OCI-LY3 (cell line): Measurements from ENCODE around the gene CLPTM1.

Experiments
- EZH2phosphoT487 ChIP-seq: fragments of 200-600 bp; shearing (Covaris generic); IDR thresholded peaks from 2 replicates; pipeline ENCODE4 v1.6.1; 2018; ENCODE audit warnings: antibody characterized with exemption, mixed run types, low read depth
- TF ChIP-seq, protein P1 (sequence below): fragments of 200-600, 300-600 bp; sonication (generic); IDR thresholded peaks from 2 replicates; pipeline ENCODE4 v1.5.1; 2014; ENCODE audit warnings: antibody characterized with exemption, low read length, low read depth

DNA sequence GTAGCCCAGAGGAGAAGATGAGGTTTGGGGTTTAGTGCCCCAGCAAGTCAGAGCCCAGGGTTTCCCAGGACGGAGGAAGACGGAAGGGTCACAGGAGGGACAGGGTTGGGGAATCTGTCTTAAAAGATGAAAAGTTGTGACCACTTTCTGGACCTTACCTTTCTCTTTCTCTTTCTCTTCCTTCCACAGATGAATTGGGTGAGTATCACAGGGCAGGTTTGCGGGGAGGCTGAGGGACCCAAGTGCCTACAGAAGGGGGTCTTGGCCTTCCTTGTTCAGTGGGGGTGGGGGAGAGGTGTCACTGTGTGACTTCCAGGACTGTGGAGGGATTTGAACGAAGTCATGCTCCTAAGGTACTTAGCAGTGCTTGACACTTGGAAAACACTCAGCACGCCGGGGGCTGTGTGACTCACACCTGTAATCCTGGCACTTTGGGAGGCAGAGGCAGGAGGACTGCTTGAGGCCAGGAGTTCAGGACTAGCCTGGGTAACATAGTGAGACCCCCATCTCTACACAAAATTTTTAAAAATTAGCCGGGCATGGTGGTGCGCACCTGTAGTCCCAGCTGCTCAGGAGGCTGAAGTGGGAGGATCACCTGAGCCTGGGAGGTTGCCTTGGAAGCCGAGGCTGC, 54.6 kb downstream of the CLPTM1 start:
- TF ChIP-seq, protein P1, sequence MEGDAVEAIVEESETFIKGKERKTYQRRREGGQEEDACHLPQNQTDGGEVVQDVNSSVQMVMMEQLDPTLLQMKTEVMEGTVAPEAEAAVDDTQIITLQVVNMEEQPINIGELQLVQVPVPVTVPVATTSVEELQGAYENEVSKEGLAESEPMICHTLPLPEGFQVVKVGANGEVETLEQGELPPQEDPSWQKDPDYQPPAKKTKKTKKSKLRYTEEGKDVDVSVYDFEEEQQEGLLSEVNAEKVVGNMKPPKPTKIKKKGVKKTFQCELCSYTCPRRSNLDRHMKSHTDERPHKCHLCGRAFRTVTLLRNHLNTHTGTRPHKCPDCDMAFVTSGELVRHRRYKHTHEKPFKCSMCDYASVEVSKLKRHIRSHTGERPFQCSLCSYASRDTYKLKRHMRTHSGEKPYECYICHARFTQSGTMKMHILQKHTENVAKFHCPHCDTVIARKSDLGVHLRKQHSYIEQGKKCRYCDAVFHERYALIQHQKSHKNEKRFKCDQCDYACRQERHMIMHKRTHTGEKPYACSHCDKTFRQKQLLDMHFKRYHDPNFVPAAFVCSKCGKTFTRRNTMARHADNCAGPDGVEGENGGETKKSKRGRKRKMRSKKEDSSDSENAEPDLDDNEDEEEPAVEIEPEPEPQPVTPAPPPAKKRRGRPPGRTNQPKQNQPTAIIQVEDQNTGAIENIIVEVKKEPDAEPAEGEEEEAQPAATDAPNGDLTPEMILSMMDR: no peak
- no peak for TF ChIP-seq EZH2phosphoT487
